22Rv1 (cell line): Measurements from ENCODE around the gene MIB2.

Source experiments
- CTCF ChIP-seq: fragments of 450-650 bp; IDR thresholded peaks from 2 replicates; pipeline ENCODE4 v1.5.1; 2017; ENCODE audit warnings: mild to moderate bottlenecking
- ZFX ChIP-seq: fragments of 450-650 bp; IDR thresholded peaks from 2 replicates; pipeline ENCODE4 v1.6.1; 2017; ENCODE audit warnings: antibody characterized with exemption, borderline replicate concordance

GRCh38 chr1:1600861-1601563 is 14.3 kb upstream of the MIB2 start:
- no peak for TF ChIP-seq CTCF
- no peak for TF ChIP-seq ZFX
